Natural killer cell (primary cell): Measurements from ENCODE around the gene S100A2. TPM values are rescaled to one million over a fixed set of nuclear protein-coding genes. Genes with fewer than 3 reads are reported as not detected.

Experiments
- ATAC-seq, 3 donors: fragments of 150-1000 bp in 2 of 3; fragments of 200-7000 bp in 1 of 3; cut with Tn5 transposase; 1 replicate in 1 of 3; 2 replicates in 2 of 3; pipeline ENCODE4 v1.10.0; 2021; ENCODE audit warnings: mild to moderate bottlenecking in 2 of 3, moderate library complexity in 2 of 3
- DNase-seq, 2 donors: peaks; one replicate each; pipeline versions ENCODE4 v3.0.0 to v3.0.0-alpha.2; 2013 to 2021; ENCODE audit warnings: mixed read lengths in 1 of 2
- H3K27ac ChIP-seq: one replicate; pipeline ENCODE4 v1.5.1; 2013; ENCODE audit warnings: mild to moderate bottlenecking, low read length
- H3K27me3 ChIP-seq: one replicate; pipeline ENCODE4 v1.6.1; 2013; ENCODE audit warnings: low read length; ENCODE audit not compliant: control insufficient read depth, insufficient read depth
- H3K36me3 ChIP-seq: one replicate; pipeline ENCODE4 v1.6.1; 2013; ENCODE audit warnings: low read length; ENCODE audit not compliant: control insufficient read depth, insufficient read depth
- H3K4me1 ChIP-seq: one replicate; pipeline ENCODE4 v1.6.1; 2013; ENCODE audit warnings: low read length; ENCODE audit not compliant: control insufficient read depth, insufficient read depth
- H3K4me3 ChIP-seq: one replicate; pipeline ENCODE4 v1.5.1; 2013; ENCODE audit warnings: low read length
- H3K9me3 ChIP-seq: one replicate; pipeline ENCODE4 v1.6.1; 2013; ENCODE audit warnings: low read length; ENCODE audit not compliant: control insufficient read depth, insufficient read depth
- H3K27ac Mint-ChIP-seq, 2 donors: one replicate each; pipeline ENCODE4 v1.8.0; 2022; ENCODE audit warnings: mild to moderate bottlenecking in 2 of 2, mixed read lengths in 2 of 2, moderate library complexity in 1 of 2
- H3K27me3 Mint-ChIP-seq, 2 donors: one replicate each; pipeline ENCODE4 v1.8.0; 2022; ENCODE audit warnings: low read depth in 2 of 2, mixed read lengths in 2 of 2
- H3K36me3 Mint-ChIP-seq: one replicate; pipeline ENCODE4 v1.8.0; 2022; ENCODE audit warnings: mixed read lengths
- H3K4me1 Mint-ChIP-seq, 2 donors: one replicate each; pipeline ENCODE4 v1.8.0; 2022; ENCODE audit warnings: mixed read lengths in 2 of 2
- H3K4me3 Mint-ChIP-seq: one replicate; pipeline ENCODE4 v1.8.0; 2022; ENCODE audit warnings: mild to moderate bottlenecking, moderate library complexity, mixed read lengths
- H3K9me3 Mint-ChIP-seq, 2 donors: one replicate each; pipeline ENCODE4 v1.8.0; 2022; ENCODE audit warnings: mixed read lengths in 2 of 2
- CTCF ChIP-seq: fragments of 200-600 bp; IDR thresholded peaks from one replicate; pipeline ENCODE4 v1.8.0; 2022; ENCODE audit warnings: antibody characterized with exemption
- whole genome bisulfite sequencing: methylation state at CpG from one replicate; pipeline ENCODE4 v1.1.7; 2013; ENCODE audit warnings: missing lambda C conversion rate; ENCODE audit not compliant: insufficient coverage; 5-methylcytosine and 5-hydroxymethylcytosine counted together
- intact Hi-C: fragments of 100-400 bp; cut with micrococcal nuclease; formaldehyde crosslinking; loops from one replicate; pipeline ENCODE4 v1.14.2; 2022
- total RNA-seq, 4 donors: library from RNA; stranded (reverse); fragments of 120-200 nt in 1 of 4; gene quantifications; one replicate each; pipeline versions ENCODE4 v1.2.3 to v1.2.4, GENCODE V29; 2013 to 2022

S100A2 gene
- total RNA-seq, 3 donors from 2014 or later (not counting 1 experiment from before 2014, with no cell fraction given): not detected

GRCh38 chr1:153550827-153551500 lies 14.7 kb downstream of the S100A2 start:
- no peak for DNase-seq
- intact Hi-C loops: no loop called here
- H3K4me1 ChIP-seq: peaks cover 23% of the 10 kb centered on the region
- H3K4me1 Mint-ChIP-seq: peaks cover 8 to 29% of the 10 kb centered on the region in 2 donors
- no peak overlapping the region for H3K4me3 ChIP-seq
- H3K4me3 Mint-ChIP-seq: no peak overlapping the region
- H3K27me3 Mint-ChIP-seq: peaks cover 0 to 8% of the 10 kb centered on the region in 2 donors
- no peaks in the 10 kb centered on the region for H3K9me3 Mint-ChIP-seq
- no peaks in the 10 kb centered on the region for H3K27me3 ChIP-seq
- H3K9me3 ChIP-seq: no peaks in the 10 kb centered on the region
- no peaks in the 10 kb centered on the region for H3K36me3 Mint-ChIP-seq
- H3K27ac ChIP-seq: no peak overlapping the region
- no peak for ATAC-seq
- 62% methylated on average over 10 of the region's 10 CpGs for WGBS
- no peak overlapping the region for H3K27ac Mint-ChIP-seq
- H3K36me3 ChIP-seq: no peaks in the 10 kb centered on the region
- TF ChIP-seq CTCF: no peak

DNA sequence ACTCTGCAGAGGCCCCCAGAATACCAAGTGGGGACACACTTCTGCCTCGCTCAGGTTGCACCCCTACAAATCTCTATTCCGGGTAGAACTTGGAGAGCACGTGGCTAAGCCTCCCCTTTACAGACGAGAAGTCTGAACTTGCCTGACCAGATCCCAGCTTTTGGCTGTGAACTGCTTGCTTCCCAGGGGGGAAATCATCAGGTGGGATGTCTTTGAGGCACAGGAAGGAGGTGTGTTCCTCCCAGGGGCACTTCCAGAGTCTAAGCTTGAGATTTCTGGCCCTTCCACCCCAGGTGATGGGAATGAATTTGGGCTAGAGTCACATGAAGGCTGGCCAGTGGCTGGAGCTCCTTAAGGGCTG lies 15.3 kb downstream of the S100A2 start:
- no peaks in the 10 kb centered on the region for H3K9me3 ChIP-seq
- ATAC-seq (no peak), DNase-seq (no peak)
- no peaks in the 10 kb centered on the region for H3K36me3 ChIP-seq
- no peak for TF ChIP-seq CTCF
- Mint-ChIP-seq H3K4me1 (peaks cover 13 to 35% of the 10 kb centered on the region in 2 donors), H3K27ac (no peak overlapping the region), H3K4me3 (no peak overlapping the region), H3K9me3 (no peaks in the 10 kb centered on the region), H3K36me3 (no peaks in the 10 kb centered on the region), H3K27me3 (peaks cover 0 to 8% of the 10 kb centered on the region in 2 donors)
- intact Hi-C loops: no loop called here
- H3K27ac ChIP-seq: no peak overlapping the region
- no peak overlapping the region for H3K4me3 ChIP-seq
- WGBS: 93% methylated on average over 4 of the region's 4 CpGs
- H3K4me1 ChIP-seq: peaks cover 29% of the 10 kb centered on the region
- H3K27me3 ChIP-seq: no peaks in the 10 kb centered on the region

DNA sequence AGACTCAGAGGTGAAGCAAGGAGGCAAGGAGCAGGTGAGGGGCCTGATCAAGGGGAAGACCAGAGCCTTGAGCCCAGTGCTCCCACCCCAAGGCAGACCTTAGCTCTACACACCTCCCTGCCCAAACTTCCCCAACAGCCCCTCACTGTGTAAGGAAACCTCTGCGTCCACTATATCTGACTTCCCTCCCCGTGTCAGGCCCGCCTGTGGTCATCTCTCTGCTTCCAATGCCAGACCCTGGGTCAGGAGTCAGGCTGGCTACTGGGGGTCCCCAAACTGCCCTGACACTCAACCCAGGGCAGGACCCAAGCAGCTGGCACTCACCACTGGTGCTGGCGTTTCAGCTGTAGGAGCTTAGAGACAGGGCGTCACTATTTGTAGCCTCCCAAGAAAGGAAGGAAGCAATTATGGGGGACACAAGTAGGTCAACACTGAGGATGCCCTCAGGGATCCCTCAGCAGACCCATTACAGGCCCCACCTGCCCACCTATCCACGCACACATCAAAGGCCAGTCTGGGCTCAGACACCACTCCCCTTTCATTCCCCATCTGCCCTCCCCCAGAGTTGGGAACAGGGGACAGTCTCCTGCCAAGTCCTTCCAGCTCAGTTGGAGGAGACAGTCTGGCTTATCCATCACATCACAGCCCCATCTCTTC lies 15.8 kb downstream of the S100A2 start:
- no peaks in the 10 kb centered on the region for H3K36me3 ChIP-seq
- WGBS: 91% methylated on average over 6 of the region's 6 CpGs
- intact Hi-C loops: no loop called here
- Mint-ChIP-seq H3K9me3 (no peaks in the 10 kb centered on the region), H3K36me3 (no peaks in the 10 kb centered on the region), H3K27ac (no peak overlapping the region), H3K4me3 (no peak overlapping the region), H3K4me1 (peaks cover 18 to 40% of the 10 kb centered on the region in 2 donors), H3K27me3 (peaks cover 0 to 8% of the 10 kb centered on the region in 2 donors)
- no peak for DNase-seq
- no peaks in the 10 kb centered on the region for H3K9me3 ChIP-seq
- no peak overlapping the region for H3K27ac ChIP-seq
- no peak overlapping the region for H3K4me3 ChIP-seq
- no peaks in the 10 kb centered on the region for H3K27me3 ChIP-seq
- H3K4me1 ChIP-seq: peaks cover 34% of the 10 kb centered on the region
- no peak for TF ChIP-seq CTCF
- no peak for ATAC-seq
